GM19455 (cell line): Measurements from ENCODE around the gene SBNO2.

Experiments
- ATAC-seq: cut with Tn5 transposase; IDR thresholded peaks from one replicate; pipeline ENCODE4 v1.9.1; 2021; ENCODE audit not compliant: unreplicated experiment

The SBNO2 gene

GRCh38 chr19:1076046-1076386 is 98.1 kb downstream of the SBNO2 start:
- no peak for ATAC-seq

GRCh38 chr19:1074544-1075283 is 99.4 kb downstream of the SBNO2 start:
- ATAC-seq: no peak

- ATAC-seq: no peak
These were observed 100.0 kb downstream of the SBNO2 start for GRCh38 chr19:1073956-1074517.

GRCh38 chr19:1073063-1073955 is 100.8 kb downstream of the SBNO2 start:
- no peak for ATAC-seq

- no peak for ATAC-seq
These were observed 101.6 kb downstream of the SBNO2 start for GRCh38 chr19:1072371-1073015.

GRCh38 chr19:1070931-1071791 is 102.9 kb downstream of the SBNO2 start:
- no peak for ATAC-seq

GRCh38 chr19:1070576-1070930 is 103.5 kb downstream of the SBNO2 start:
- no peak for ATAC-seq

- no peak for ATAC-seq
These were observed 104.9 kb downstream of the SBNO2 start for GRCh38 chr19:1069009-1069779.

GRCh38 chr19:1068009-1069001 is 105.8 kb downstream of the SBNO2 start:
- ATAC-seq: no peak

GRCh38 chr19:1067341-1067957 is 106.6 kb downstream of the SBNO2 start:
- no peak for ATAC-seq

- no peak for ATAC-seq
These were observed 107.2 kb downstream of the SBNO2 start, which contains the start of gene ARHGAP45 for GRCh38 chr19:1066748-1067340. Gene ARHGAP45, plus strand, starts transcription at chr19:1067167. Its CDS starts 239 bp downstream, at chr19:1067406.

- no peak for ATAC-seq
These were observed 107.8 kb downstream of the SBNO2 start for GRCh38 chr19:1066251-1066747.

GRCh38 chr19:1065606-1066109 is 108.4 kb downstream of the SBNO2 start:
- ATAC-seq: no peak

GRCh38 chr19:1064661-1065605 is 109.1 kb downstream of the SBNO2 start:
- no peak for ATAC-seq

GRCh38 chr19:1063909-1064660 is 110.0 kb downstream of the SBNO2 start:
- no peak for ATAC-seq
